Mesendoderm (in vitro differentiated cells): ENCODE results near the gene MR1.

ENCODE experiments used
- DNase-seq: peaks from one replicate; pipeline ENCODE4 v3.0.0; 2013
- H2AK5ac ChIP-seq: 2 replicates; pipeline ENCODE4 v1.6.1; 2013; ENCODE audit warnings: low read length, inconsistent platforms
- H2BK120ac ChIP-seq: 2 replicates; pipeline ENCODE4 v1.6.1; 2013; ENCODE audit warnings: low read depth, mild to moderate bottlenecking, low read length, moderate library complexity, mixed read lengths
- H2BK15ac ChIP-seq: replicated peaks from 2 replicates; pipeline ENCODE4 v1.6.1; 2013; ENCODE audit warnings: low read depth, mild to moderate bottlenecking, moderate library complexity
- H2BK5ac ChIP-seq: 2 replicates; pipeline ENCODE4 v1.6.1; 2013; ENCODE audit warnings: low read length, inconsistent platforms
- H3K18ac ChIP-seq: 2 replicates; pipeline ENCODE4 v1.6.1; 2013; ENCODE audit warnings: mild to moderate bottlenecking, low read length, mixed read lengths
- H3K23ac ChIP-seq: one replicate; pipeline ENCODE4 v1.6.1; 2013; ENCODE audit warnings: low read length
- H3K27ac ChIP-seq: 2 replicates; pipeline ENCODE4 v1.5.1; 2013; ENCODE audit warnings: low read depth, mild to moderate bottlenecking, inconsistent platforms, low read length, moderate library complexity
- H3K27me3 ChIP-seq: 2 replicates; pipeline ENCODE4 v1.6.1; 2013; ENCODE audit warnings: low read length, control low read depth, mild to moderate bottlenecking, inconsistent platforms; ENCODE audit not compliant: insufficient read depth, poor library complexity
- H3K36me3 ChIP-seq: 2 replicates; pipeline ENCODE4 v1.6.1; 2013; ENCODE audit warnings: low read length, inconsistent platforms; ENCODE audit not compliant: control insufficient read depth, insufficient read depth
- H3K4ac ChIP-seq: one replicate; pipeline ENCODE4 v1.6.1; 2013; ENCODE audit warnings: low read depth, mild to moderate bottlenecking, low read length, moderate library complexity
- H3K4me1 ChIP-seq: 2 replicates; pipeline ENCODE4 v1.6.1; 2013; ENCODE audit warnings: low read depth, low read length, inconsistent platforms; ENCODE audit not compliant: control insufficient read depth
- H3K4me2 ChIP-seq: 2 replicates; pipeline ENCODE4 v1.6.1; 2013; ENCODE audit warnings: low read length
- H3K4me3 ChIP-seq: 2 replicates; pipeline ENCODE4 v1.5.1; 2013; ENCODE audit warnings: mild to moderate bottlenecking, low read length
- H3K56ac ChIP-seq: one replicate; pipeline ENCODE4 v1.6.1; 2013; ENCODE audit warnings: low read length
- H3K79me1 ChIP-seq: 2 replicates; pipeline ENCODE4 v1.6.1; 2013; ENCODE audit warnings: low read length, inconsistent platforms
- H3K79me2 ChIP-seq: 2 replicates; pipeline ENCODE4 v1.6.1; 2013; ENCODE audit warnings: mild to moderate bottlenecking, low read length; ENCODE audit not compliant: control insufficient read depth, insufficient read depth
- H3K9ac ChIP-seq: 2 replicates; pipeline ENCODE4 v1.6.1; 2013; ENCODE audit warnings: low read length, inconsistent platforms
- H4K5ac ChIP-seq: one replicate; pipeline ENCODE4 v1.6.1; 2013; ENCODE audit warnings: low read length
- H4K8ac ChIP-seq: one replicate; pipeline ENCODE4 v1.6.1; 2013; ENCODE audit warnings: low read depth, mild to moderate bottlenecking, control low read depth, low read length, moderate library complexity
- WGBS: extraction: QIAGEN DNeasy Blood & Tissue Kit; methylation state at CpG from one replicate; pipeline ENCODE4 v1.1.7; 2013; ENCODE audit warnings: low lambda C conversion rate, missing lambda C conversion rate; ENCODE audit not compliant: insufficient coverage; ENCODE audit errors: extremely low coverage; 5-methylcytosine and 5-hydroxymethylcytosine counted together

MR1 gene

GRCh38 chr1:181101581-181102226, 67.9 kb downstream of the MR1 start:
- Histone ChIP-seq H3K9ac (peak overlapping the region; percentile 56), H2BK5ac (peak overlapping the region; percentile 91), H3K79me1 (no peaks in the 10 kb centered on the region), H2BK120ac (no peak overlapping the region), H3K4me3 (no peak overlapping the region), H3K27ac (peak overlapping the region; percentile 87), H3K4me1 (peaks cover 27% of the 10 kb centered on the region), H4K5ac (no peak overlapping the region), H3K56ac (peak overlapping the region; percentile 78), H2BK15ac (no peak overlapping the region), H3K79me2 (no peaks in the 10 kb centered on the region), H3K23ac (no peak overlapping the region), H3K27me3 (no peaks in the 10 kb centered on the region), H4K8ac (peak overlapping the region; percentile 0), H3K18ac (peak overlapping the region; percentile 53), H2AK5ac (no peak overlapping the region), H3K36me3 (no peaks in the 10 kb centered on the region), H3K4me2 (peak overlapping the region; percentile 23), H3K4ac (no peak overlapping the region)
- no CpG with 5 or more reads among the region's 9 CpGs for WGBS
- peak; percentile 95 for DNase-seq

GRCh38 chr1:181102841-181103240, 69.1 kb downstream of the MR1 start:
- H3K79me1 ChIP-seq, result no peaks in the 10 kb centered on the region
- DNase-seq, result no peak
- peaks cover 2% of the 10 kb centered on the region for H3K27me3 ChIP-seq
- no peak overlapping the region for H2BK120ac ChIP-seq
- no peak overlapping the region for H4K5ac ChIP-seq
- no peak overlapping the region for H3K4ac ChIP-seq
- H3K4me1 ChIP-seq, result peaks cover 24% of the 10 kb centered on the region
- no peak overlapping the region for H3K23ac ChIP-seq
- no peaks in the 10 kb centered on the region for H3K36me3 ChIP-seq
- no peak overlapping the region for H3K4me3 ChIP-seq
- H3K18ac ChIP-seq, result no peak overlapping the region
- no peak overlapping the region for H4K8ac ChIP-seq
- H2BK5ac ChIP-seq, result no peak overlapping the region
- no peak overlapping the region for H3K9ac ChIP-seq
- no peak overlapping the region for H2AK5ac ChIP-seq
- no peak overlapping the region for H2BK15ac ChIP-seq
- H3K79me2 ChIP-seq, result no peaks in the 10 kb centered on the region
- H3K27ac ChIP-seq, result no peak overlapping the region
- H3K56ac ChIP-seq, result no peak overlapping the region
- no peak overlapping the region for H3K4me2 ChIP-seq

- H3K4ac ChIP-seq, result no peak overlapping the region
- H3K4me2 ChIP-seq, result no peak overlapping the region
- no peak overlapping the region for H3K9ac ChIP-seq
- no peak overlapping the region for H4K8ac ChIP-seq
- H3K27ac ChIP-seq, result no peak overlapping the region
- peaks cover 2% of the 10 kb centered on the region for H3K27me3 ChIP-seq
- no peak overlapping the region for H3K23ac ChIP-seq
- H3K79me2 ChIP-seq, result no peaks in the 10 kb centered on the region
- no peak overlapping the region for H3K56ac ChIP-seq
- no peak overlapping the region for H2BK15ac ChIP-seq
- no peak overlapping the region for H2BK120ac ChIP-seq
- H3K4me1 ChIP-seq, result peaks cover 21% of the 10 kb centered on the region
- H3K79me1 ChIP-seq, result no peaks in the 10 kb centered on the region
- no peak overlapping the region for H4K5ac ChIP-seq
- DNase-seq, result no peak
- H3K36me3 ChIP-seq, result no peaks in the 10 kb centered on the region
- no CpG with 5 or more reads among the region's 7 CpGs for WGBS
- no peak overlapping the region for H2AK5ac ChIP-seq
- no peak overlapping the region for H3K18ac ChIP-seq
- H2BK5ac ChIP-seq, result no peak overlapping the region
- H3K4me3 ChIP-seq, result no peak overlapping the region
These were observed 69.6 kb downstream of the MR1 start for GRCh38 chr1:181103399-181103798.

- peaks cover 2% of the 10 kb centered on the region for H3K27me3 ChIP-seq
- WGBS, result no CpG with 5 or more reads among the region's 17 CpGs
- H2BK15ac ChIP-seq, result no peak overlapping the region
- H3K9ac ChIP-seq, result peak overlapping the region; percentile 80
- peak overlapping the region; percentile 75 for H3K27ac ChIP-seq
- no peak overlapping the region for H3K23ac ChIP-seq
- H3K36me3 ChIP-seq, result no peaks in the 10 kb centered on the region
- no peak overlapping the region for H2AK5ac ChIP-seq
- peak overlapping the region; percentile 59 for H3K4ac ChIP-seq
- H3K79me2 ChIP-seq, result no peaks in the 10 kb centered on the region
- peak; percentile 74 for DNase-seq
- peaks cover 19% of the 10 kb centered on the region for H3K4me1 ChIP-seq
- H3K18ac ChIP-seq, result peak overlapping the region; percentile 95
- peak overlapping the region; percentile 38 for H3K4me3 ChIP-seq
- H3K4me2 ChIP-seq, result peak overlapping the region; percentile 85
- H2BK5ac ChIP-seq, result no peak overlapping the region
- peak overlapping the region; percentile 83 for H3K56ac ChIP-seq
- H4K5ac ChIP-seq, result no peak overlapping the region
- no peak overlapping the region for H2BK120ac ChIP-seq
- H4K8ac ChIP-seq, result peak overlapping the region; percentile 3
- no peaks in the 10 kb centered on the region for H3K79me1 ChIP-seq
These were observed 70.4 kb downstream of the MR1 start for GRCh38 chr1:181104042-181104789.

GRCh38 chr1:181104790-181105133, 71.0 kb downstream of the MR1 start:
- Histone ChIP-seq H3K4ac (peak overlapping the region; percentile 59), H2BK5ac (peak overlapping the region; percentile 65), H3K27ac (peak overlapping the region; percentile 75), H2AK5ac (no peak overlapping the region), H3K27me3 (peaks cover 2% of the 10 kb centered on the region), H4K8ac (peak overlapping the region; percentile 3), H3K4me1 (peaks cover 14% of the 10 kb centered on the region), H2BK120ac (no peak overlapping the region), H3K36me3 (no peaks in the 10 kb centered on the region), H3K9ac (peak overlapping the region; percentile 80), H3K79me1 (no peaks in the 10 kb centered on the region), H3K4me3 (peak overlapping the region; percentile 38), H3K79me2 (no peaks in the 10 kb centered on the region), H3K4me2 (peak overlapping the region; percentile 85), H4K5ac (no peak overlapping the region), H3K23ac (no peak overlapping the region), H3K56ac (peak overlapping the region; percentile 83), H3K18ac (peak overlapping the region; percentile 95), H2BK15ac (no peak overlapping the region)
- WGBS, result no CpG with 5 or more reads among the region's 28 CpGs
- DNase-seq, result peak; percentile 88
